ENCODE measurements around the gene BLOC1S5. TPM values are rescaled to one million over a fixed set of nuclear protein-coding genes. Genes with fewer than 3 reads are reported as not detected.

Gene BLOC1S5, protein sequence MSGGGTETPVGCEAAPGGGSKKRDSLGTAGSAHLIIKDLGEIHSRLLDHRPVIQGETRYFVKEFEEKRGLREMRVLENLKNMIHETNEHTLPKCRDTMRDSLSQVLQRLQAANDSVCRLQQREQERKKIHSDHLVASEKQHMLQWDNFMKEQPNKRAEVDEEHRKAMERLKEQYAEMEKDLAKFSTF
- polyA plus RNA-seq (ENCODE audit: insufficient read length) = 12.1 TPM

DNA sequence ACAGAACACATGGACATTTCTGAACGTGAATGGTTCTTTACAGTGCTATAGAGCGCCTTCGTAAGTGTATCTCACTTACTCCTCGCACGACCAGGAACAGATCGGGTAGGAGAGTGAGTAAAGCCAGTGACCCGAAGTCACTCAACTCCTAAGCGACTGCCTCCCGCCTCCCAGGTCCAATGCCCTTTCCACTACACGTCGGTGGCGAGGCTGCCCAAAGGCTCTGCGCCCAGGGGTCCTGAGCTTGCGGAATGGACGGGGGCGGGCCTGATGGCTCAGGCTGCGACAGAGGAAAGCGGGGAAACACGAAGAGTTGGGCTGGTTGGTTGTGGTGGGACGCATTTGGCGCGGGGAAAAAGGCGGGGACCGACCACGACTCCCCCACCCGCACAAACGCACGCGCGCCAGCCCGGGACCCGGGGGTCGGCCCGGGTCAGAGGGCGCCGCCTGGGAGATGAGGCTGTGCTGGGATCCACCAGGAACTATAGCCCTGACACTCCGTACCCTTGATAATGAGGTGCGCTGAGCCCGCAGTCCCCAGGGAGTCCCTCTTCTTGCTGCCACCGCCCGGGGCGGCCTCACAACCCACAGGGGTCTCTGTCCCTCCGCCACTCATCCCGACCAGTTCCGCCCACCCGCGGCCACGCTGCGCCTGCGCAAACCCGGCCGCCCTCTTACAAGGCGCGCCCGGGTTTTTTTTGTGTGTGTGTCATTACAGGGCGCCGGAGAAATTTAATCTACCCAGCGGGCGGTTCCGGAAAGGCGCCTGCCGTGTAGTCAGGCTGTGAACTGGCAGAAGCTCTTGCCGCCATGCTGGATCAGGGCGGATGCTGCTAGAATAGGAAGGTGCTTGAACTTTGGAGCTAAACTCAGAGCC is at the start of gene BLOC1S5:
Gene BLOC1S5, minus strand, starts transcription at position 629 of the 877 bp plus-strand sequence. Its CDS starts 13 bp downstream, at position 616.
- DNase-seq = peak; percentile 97

DNA sequence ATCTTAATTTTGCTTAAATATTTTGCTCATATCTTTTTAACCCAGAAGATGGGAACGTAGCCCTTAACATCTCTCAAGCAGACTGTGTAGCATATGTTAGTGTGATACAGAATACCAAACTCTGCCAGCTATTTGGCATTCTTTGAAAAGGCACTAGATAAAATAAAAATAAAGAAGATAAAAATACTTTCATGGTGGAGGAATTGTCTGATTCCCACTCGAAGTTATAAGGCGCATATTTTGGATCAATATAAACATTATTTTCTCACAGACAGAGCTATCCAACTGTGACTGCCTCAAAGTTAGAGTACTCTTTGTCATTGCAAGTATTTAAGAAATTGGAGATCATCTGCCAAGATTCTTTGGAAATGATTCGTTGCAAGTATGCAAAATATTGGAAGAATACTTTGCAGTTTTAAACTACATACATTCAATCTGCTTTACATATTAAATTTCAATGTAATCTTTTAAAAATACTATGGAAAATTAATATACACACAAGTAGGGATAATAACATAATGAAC is 49.0 kb upstream of the BLOC1S5 start:
- DNase-seq = no peak

DNA sequence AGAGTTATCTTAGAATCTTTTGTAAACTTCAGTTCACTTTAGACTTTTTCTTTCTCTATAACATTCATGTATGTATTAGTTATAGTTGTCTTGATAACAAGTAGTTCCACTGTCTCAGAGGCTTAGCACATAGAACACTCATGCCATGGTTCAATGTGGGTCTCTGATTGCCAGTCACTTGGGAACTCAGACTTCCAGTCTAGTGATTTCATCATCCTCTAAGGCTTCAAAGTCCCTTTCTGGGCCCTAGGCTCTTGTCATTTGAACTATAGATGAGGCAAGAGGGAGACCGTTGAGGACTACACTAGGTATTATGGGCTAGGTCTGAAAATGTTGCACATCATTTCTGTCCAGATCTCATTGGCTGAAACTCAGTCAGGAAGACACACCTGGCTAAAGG is 46.5 kb upstream of the BLOC1S5 start:
- DNase-seq = no peak

DNA sequence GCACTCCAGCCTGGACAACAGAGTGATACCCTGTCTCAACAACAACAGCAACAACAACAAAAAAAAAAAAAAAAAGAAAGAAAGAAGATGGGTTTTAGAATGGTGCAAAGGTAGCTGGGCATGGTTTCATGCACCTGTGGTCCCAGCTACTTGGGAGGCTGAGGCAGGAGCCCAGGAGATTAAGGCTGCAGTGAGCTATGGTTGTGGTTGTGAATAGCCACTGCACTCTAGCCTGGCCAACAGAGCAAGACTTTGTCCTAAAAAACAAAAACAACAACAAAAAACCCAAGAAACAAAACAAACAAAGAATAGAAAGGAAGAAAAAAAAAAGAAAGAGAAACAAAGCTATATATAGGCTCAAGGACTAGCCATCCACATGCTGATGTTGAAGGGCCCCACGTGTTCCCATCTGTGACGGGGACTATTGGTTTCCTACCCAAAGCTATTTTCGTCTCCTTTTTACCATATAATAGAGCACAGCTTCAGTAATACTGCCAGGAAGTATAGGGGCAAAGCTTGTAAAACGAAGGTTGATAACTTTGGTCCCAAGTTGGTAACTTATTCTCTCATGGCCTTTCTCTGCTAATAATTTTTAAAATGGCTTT is 46.0 kb upstream of the BLOC1S5 start:
- no peak for DNase-seq

DNA sequence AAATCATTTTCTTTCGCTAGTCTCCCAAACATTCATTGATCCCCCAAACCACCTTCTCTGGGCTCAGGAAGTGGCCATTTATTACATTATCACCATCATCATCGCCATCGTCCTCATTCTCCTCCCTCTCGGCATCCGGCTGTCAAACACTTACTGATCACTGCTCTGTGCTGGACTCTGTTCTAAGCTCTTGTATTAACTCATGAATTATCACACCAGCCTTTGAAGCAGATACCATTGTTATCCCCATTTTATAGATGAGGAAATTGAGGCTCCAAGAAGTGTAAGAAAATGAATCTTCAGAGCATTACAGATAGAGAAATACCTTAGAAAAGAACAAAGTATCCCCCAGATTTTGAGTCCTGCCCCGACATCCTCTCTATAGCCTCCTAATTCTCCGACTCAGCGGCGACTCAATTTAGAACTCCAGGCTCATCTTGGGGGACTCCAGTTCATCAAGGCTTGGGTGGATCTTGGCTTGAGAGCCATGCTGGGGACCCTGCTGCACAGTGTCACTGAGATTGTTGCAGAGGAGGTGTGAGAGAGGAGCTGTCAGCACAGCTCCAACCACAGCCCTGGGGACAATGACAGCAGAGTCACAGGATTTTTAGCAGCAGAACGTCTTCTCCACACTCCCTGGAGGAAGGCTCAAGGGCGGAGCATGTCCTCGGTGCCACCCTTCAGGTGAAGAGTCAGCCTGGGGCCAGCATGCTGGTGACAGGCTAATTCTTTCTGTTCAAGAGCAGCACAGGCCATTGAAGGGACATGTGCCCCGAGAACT is 44.8 kb upstream of the BLOC1S5 start:
- DNase-seq = no peak

DNA sequence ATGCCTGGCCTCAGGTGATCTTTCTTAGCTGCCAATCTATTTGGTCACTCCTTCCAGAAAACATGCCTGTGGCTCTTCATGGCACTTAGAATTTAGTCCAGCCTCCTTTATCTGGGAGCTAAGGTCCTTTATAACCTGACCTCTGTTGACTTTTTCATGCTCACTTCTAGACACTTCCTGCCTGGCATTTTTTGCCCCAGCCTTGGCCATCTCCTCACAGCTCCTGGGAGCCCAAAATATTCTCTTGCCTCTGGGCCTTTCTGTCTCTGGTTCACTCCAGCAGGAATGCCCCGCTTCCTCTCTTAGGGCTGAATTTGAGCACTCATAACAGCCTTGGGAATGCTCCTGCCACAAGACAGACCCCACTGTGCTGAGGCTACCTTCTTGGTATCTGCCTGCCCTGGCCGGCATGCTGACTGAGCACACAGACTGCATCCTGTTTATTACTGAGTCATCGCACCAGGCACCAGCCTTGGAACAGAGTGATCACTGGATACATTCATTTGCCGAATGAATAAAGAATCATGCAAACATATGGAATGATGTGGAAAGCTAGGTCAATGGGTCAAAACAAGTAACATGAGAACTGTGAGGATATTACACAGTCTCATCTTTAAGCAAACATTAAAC is 44.0 kb upstream of the BLOC1S5 start:
- DNase-seq = no peak

DNA sequence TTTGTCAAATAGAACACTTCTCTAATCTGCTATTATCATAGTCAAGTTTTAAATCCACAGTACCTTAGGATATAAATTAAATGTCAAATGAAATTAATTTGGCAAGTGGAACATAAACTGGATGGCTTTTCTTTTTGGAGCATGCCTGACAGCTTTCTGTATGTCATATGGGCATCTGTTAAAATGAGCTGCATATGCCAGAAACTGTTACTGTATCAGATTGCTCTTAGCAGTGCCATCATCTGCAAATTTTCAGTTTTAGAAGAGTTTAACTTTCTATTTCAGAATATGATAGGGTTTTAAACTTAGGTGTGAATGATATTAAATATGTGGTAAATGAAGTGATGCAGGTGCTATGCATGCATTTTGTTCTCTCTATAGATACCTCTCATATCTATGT is 41.6 kb upstream of the BLOC1S5 start:
- DNase-seq = no peak

DNA sequence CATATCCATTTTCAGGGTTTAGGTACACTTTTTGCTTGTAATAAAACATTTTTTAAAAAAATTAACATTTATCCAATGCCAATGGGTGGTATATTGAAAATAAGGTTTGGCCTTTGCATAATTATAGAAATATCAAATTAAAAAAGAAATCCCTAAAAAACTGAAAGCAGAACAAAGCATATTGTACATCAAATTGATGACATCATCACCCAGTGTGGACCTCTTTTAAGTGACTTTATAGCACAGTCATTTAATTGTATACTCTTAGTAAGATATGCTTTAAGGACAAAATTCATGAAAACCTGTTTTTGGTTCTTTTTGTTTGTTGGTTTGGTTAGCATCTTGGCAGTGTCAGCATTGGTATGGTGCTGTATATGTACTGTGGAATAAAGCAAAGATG is 39.5 kb upstream of the BLOC1S5 start:
- DNase-seq = no peak

DNA sequence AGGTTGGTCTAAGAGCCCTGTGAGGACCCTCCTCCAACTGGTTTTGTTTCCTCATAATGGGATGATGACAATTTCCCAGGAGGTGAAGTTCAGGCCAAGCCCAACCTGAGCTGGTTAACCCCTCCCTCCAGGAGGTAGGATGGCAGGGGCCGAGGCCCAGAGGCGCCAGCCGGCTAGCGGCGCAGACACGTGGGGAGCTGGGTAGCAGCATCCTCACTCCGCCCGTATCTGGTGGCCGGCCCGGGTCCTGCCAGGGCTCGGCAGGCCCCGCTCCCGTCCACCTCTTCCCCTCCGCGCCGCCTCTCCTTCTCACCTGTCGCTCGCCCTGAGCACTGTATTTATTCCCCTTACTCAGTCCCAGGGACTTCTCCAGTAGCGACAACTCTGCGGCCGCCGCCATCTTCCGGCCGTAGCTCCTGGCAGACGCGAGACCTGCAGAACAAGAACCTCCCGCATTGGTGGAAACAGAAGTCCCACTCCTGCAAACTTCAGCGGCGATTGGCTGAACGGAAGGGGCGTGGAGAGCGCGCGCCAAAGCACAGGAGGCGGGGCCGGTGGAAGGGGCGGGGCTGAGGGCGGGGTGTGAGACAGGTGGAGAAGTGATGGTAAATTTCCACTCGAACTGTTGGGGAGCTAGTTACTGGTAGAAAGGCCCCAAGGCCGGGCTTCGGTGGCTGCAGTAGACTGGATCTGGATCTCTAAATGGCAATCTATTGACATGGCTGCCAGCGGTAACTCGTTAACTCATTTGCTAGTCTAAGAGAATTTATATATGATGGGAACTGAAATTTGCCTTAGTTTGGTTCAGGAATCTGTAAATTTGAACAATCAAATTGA is 38.2 kb upstream of the BLOC1S5 start, which contains the start of gene EEF1E1:
Gene EEF1E1, minus strand, starts transcription at position 427 of the 837 bp plus-strand sequence. Its CDS starts 27 bp downstream, at position 400.
- DNase-seq = peak; percentile 92

DNA sequence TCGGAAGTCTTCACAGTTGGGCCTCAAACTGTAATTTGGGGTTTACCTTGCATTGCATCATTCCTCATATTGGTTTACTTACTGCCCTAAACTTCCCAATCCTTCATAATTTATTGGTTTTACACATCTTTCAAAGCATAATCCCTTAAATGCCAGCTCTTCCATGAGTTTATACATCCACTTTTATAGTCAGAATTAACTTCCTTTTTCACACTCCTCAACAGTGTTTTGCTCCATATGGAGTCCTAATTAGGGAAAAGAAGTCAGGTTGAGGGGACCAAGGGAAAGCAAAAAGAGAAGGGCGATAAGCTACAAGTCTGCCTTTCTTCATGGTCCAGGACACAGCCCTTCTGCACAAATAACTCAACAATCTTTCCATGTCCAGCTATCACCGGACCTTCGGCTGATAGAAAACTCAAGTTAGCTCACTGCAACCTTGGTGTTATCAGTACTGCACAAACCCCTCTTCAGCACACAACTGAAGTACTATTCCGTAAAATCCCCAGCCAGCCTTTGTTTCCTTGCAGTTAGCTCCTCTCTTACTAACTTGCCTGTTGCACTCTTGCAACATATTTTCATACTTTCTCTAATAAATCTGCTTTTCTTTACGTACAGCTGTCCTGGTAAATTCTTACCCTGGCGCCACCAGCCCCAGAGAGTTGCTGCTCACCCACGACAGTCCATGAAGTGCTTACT is 36.1 kb upstream of the BLOC1S5 start:
- no peak for DNase-seq

DNA sequence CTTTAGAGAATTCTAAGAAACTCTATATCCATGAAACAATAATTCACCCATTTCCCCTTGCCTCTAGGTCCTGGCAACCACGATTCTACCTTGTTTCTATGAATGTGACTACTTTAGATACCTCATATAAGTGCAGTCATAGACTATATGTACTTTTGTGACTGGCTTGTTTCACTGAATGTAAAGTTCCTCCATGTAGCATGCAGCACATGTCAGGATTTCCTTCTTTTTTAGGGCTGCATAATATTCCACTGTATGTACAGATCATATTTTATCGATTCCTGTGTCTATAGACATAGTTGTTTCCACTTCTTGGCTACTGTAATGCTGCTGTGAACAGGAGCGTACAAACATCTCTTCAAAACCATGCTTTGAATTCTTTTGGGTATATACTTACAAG is 26.5 kb upstream of the BLOC1S5 start:
- no peak for DNase-seq

DNA sequence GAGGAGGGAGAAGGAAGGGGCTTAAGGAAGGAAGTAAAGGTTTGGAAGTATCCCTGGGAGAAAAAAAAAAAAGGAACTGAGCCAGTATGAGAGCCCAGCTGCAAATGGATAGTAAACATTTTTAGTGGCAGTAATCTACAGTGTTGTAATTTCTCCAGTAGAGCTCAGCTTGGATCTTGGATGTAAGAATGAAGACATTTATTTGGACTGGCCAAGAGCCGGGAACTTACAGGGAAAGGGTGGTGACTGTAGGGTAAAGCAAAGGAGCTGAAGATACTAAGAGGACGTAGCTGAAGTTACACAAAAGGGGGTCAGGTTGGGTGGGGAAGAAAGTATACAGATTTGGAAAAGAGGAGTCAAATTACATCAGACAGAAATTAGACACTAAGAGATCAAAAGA is 24.7 kb upstream of the BLOC1S5 start:
- no peak for DNase-seq

DNA sequence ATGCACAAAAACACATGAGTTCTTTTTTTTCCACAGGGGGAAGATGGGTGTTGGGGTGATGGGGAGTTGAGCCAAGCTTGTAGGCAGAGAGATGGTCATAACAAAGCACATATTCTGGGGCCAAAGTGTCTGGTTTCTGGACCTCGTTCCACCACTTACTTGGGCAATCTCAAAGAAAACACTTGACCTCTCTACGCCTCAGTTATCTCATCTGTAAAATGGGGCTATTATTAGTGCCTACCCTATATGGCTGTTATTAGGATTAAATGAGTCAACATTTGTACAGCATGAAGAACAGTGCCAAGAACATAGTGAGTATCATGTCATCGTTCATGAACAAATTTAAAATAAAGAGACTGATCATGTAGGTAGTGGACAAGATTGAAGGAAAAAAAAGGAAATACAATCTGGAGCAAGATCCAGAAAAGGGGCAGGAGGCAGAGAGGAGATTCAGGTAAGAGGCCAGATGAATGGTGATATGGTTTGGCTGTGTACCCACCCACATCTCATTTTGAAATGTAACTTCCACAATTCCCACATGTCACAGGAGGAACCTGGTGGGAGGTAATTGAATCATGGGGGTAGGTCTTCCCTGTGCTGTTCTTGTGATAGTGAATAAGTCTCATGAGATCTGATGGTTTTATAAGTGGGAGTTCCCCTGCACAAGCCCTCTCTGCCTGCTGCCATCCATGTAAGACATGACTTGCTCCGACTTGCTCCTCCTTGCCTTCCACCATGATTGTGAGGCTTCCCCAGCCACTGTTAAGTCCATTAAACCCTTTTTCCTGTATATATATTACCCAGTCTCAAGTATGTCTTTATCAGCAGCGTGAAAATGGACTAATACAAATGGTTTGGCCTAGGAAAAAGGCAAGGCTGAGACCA is 23.9 kb upstream of the BLOC1S5 start:
- no peak for DNase-seq

DNA sequence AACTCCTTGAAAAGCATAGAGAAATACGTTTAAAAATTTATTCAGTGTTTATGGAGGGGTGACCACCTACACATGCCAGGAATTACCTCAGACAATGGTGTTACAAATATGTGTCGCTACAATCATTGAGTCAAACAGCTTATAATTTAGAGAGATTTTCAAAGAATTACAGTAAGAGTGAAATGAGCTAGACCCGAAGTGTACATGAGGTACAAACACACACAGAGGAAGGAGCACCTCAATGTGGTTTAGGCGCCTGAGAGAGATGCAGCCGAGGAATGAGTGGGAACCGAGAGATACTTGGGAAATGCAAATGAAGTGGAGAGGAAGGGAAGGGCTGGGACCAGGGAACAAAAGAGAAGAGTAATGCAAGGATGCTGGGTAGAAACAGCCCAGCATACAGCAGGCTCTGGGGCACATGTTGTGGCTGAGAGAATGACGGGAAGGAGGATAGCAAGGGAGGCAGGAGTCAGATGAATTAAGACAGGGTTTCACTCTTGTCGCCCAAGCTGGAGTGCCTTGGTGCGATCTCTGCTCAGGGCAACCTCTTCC is 22.6 kb upstream of the BLOC1S5 start:
- DNase-seq = no peak

DNA sequence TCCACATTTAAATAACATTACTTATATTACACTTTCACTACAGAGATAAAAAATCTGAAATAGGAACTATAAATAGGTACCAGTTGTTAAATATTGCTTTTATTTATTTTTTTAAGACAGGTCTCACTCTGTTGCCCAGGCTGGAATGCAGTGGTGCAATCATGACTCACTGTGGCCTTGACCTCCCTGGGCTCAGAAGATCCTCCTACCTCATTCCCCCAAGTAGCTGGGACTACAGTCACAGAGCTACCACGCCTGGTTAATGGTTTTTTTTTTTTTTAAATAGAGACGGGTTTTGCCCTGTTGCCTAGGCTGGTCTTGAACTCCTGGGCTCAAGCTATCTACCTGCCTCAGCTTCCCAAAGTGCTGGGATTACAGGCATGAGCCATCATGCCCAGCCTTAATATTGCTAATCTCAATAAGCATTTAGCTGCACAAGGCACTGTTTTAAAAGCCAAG is 20.9 kb upstream of the BLOC1S5 start:
- no peak for DNase-seq

DNA sequence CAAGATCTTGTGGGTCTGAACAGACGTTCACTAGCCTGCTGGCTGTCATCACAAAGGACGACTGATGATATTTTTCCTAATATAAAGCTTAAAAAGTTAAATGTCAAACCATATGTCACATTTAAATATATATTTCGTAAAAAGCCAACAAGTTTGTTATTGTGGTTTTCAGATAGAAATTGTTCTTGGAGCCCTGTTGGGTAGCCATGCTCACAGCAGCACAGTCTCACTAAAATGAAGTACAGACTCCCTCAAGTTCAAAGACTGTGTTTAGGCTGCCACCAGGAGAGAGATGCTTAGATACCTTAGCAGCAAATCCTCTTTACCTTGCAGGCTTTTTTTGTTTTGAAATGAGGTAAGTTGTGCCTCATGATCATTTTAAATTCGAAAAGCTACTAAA is 20.4 kb upstream of the BLOC1S5 start:
- no peak for DNase-seq

DNA sequence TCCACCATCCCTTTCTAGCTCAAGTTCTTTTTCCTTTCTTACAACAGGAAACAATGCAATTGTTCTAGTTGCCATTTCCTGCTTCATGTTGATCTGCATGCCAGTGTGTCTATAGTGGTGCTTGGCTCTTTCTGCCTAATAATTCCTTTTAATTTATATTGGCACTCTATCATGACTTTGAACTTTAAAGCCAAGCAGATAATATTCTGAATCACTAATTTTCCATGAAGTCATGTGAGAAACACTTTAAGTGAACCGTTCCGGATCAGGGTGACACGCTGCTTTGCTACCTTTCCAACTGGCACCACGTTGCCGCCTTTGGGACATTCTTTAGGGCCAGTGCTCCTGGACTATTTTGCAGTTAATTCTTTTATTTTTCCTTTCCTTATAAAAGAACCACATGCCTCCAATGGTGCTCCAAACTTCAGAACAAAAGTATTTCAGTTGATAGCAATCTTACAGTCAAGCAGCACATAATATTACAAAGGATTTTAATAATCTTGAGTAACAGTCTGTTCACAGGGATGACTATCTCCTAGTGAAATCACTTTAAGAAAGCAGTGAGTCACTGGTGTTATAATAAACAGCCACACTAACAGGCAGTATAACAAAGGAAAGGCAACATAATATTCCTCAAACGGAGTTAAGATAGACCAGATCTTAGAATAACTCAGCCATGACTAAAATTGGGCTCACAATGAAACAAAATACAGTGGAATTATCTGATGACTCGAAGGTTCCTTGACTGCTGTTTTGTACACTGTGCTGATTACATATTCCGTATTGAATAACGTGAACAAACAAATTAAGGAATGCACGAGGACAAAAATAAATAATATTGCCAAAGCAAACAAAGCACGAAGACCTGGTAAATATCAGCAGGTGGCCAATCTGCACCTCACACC is 19.0 kb upstream of the BLOC1S5 start:
- no peak for DNase-seq

DNA sequence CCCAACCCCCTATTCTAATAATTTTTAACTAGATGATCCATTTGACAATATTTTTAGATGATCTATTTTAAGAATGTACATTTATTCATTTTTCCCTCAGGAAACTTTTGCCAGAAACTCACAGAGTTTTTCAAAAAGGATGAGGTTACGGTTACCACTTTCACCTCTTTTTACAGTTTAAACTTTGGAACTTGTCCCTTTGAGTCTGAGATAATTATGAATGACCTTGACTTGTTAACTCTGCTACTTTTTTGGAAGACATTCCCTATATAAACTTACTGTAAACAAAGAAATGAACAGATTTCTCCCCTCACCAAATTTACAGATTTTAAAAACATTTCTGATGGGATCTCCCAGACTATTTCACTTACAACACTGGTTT is 18.4 kb upstream of the BLOC1S5 start:
- DNase-seq = no peak

Measured in hindlimb muscle (tissue), 1 donor.